SK-N-MC (cell line): Measurements from ENCODE around the gene PTPRJ.

ENCODE experiments used
- DNase-seq: peaks from one replicate; pipeline ENCODE4 v3.0.0-alpha.2; 2011; ENCODE audit warnings: low read depth, low spot score
- H3K27ac ChIP-seq: fragments of 200-600 bp; sonication (generic); 2 replicates; pipeline ENCODE4 v1.5.1; 2016; ENCODE audit warnings: mixed run types
- H3K36me3 ChIP-seq: fragments of 200-600 bp; sonication (generic); 2 replicates; pipeline ENCODE4 v1.6.1; 2017; ENCODE audit warnings: antibody characterized with exemption, low read length, mixed read lengths; ENCODE audit not compliant: insufficient read depth
- H3K4me3 ChIP-seq: fragments of 200-600 bp; sonication (generic); 2 replicates; pipeline ENCODE4 v1.5.1; 2016
- H3K9ac ChIP-seq: fragments of 200-600 bp; sonication (generic); 2 replicates; pipeline ENCODE4 v1.8.0; 2017; ENCODE audit warnings: mixed run types, mixed read lengths; ENCODE audit not compliant: insufficient read length
- H3K9me3 ChIP-seq: fragments of 200-600 bp; sonication (generic); 2 replicates; pipeline ENCODE4 v1.6.1; 2017; ENCODE audit warnings: low read depth, mild to moderate bottlenecking, antibody characterized with exemption, low read length, moderate library complexity, mixed read lengths
- EZH2 ChIP-seq: fragments of 200-600 bp; sonication (generic); IDR thresholded peaks from one replicate; pipeline ENCODE4 v1.6.1; 2017; ENCODE audit warnings: antibody characterized with exemption
- FOXP2 ChIP-seq: optimal IDR thresholded peaks from 2 replicates; pipeline ENCODE3; 2011; ENCODE audit warnings: mild to moderate bottlenecking, moderate library complexity; ENCODE audit not compliant: insufficient read depth; ENCODE audit errors: extremely low read length, control extremely low read depth
- POLR2AphosphoS5 ChIP-seq: IDR thresholded peaks from 2 replicates; pipeline ENCODE4 v1.6.1; 2012; ENCODE audit warnings: mild to moderate bottlenecking, low read depth, low read length, borderline replicate concordance

The PTPRJ gene

DNA sequence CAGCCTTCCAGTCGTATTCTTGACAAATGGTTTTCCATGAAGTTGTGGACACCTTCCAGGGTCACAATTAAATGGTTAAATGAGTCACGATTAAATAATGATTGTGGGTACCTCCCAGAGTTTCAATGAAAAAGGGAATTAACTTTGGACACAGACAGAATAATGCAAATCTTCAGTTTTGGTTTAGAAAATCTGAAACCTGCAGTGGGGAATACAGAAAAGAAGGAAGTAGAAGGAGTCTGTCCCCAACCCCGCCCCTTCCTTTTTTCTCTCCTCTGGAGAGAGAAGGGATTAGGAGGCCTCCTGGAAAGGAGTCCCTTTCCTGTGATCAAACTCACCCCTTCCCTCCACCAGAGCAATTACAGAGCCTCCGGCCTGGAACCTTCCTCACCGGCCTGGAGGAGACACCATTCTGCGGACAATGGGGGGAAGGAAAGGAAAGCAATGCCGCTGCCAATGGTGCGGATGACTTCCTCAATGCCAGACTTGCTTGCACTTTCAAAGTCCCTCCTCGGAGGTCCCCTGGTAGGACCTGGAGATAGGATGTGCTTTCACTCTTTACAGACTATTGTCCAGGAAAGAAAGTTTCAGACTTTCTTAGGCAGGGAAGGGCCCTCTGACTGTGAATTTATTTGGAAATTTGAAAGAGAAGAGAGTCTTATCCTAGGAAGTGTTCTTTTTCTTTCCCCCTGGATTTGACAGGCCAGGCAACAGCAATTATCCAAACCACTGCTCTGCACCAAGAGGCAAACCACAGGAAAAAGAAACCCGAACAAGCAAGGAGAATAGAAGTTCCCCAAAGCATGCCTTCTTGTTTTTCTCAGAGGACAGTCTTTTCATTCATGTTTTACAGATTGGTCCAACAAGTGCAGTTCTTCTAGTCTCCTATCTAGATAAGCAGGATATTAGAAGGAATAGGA is 86.8 kb downstream of the PTPRJ start:
- TF ChIP-seq FOXP2 = no peak
- no peak for TF ChIP-seq POLR2AphosphoS5
- no peak for TF ChIP-seq EZH2
- DNase-seq = no peak
- Histone ChIP-seq H3K9me3 (no peaks in the 10 kb centered on the region), H3K9ac (no peak overlapping the region), H3K36me3 (no peaks in the 10 kb centered on the region), H3K27ac (no peak overlapping the region; the same call in 1 of the 2 replicates), H3K4me3 (no peak overlapping the region)

DNA sequence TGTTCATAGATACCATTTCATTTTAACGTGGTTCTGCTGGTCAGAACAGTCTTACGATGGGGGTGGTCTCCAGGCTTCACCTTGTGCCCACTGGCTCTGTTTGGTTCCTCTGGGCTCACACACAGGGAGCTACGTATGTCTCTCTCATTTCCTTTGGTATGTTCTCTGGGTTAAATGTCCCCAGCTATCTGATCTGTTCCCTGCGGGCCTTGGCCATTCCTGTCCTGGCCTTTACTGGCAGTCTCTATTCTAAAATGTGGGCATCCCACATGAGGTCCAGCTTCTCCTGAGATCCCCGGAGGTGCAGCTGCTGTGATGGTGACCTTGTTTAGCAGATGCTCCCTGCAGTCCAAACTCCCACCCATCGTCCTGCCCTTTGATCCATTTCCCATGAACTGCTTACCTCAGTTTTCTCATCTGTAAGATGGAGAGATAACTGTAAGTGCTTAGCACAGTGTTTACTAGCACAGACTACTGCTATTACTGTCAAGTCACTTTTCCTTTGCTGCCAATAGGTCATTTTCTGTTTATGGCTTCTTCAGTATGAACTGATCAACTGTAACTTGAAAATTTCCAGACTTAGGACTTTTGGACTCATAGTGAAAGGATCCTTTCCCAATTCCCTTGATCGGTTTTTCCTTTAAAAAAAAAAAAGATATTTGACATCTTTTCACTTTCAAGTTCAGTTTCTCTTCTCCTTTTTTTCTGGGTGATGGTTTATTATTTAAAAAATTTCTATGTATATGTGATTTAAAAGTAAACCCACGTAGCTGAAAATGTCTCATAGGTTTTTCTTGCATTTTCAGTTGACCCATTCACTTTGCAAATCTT is 92.9 kb downstream of the PTPRJ start:
- Histone ChIP-seq H3K27ac (no peak overlapping the region), H3K9ac (no peak overlapping the region), H3K9me3 (no peaks in the 10 kb centered on the region), H3K4me3 (no peak overlapping the region), H3K36me3 (no peaks in the 10 kb centered on the region)
- no peak for TF ChIP-seq POLR2AphosphoS5
- TF ChIP-seq EZH2 = no peak
- TF ChIP-seq FOXP2 = no peak
- DNase-seq = no peak

DNA sequence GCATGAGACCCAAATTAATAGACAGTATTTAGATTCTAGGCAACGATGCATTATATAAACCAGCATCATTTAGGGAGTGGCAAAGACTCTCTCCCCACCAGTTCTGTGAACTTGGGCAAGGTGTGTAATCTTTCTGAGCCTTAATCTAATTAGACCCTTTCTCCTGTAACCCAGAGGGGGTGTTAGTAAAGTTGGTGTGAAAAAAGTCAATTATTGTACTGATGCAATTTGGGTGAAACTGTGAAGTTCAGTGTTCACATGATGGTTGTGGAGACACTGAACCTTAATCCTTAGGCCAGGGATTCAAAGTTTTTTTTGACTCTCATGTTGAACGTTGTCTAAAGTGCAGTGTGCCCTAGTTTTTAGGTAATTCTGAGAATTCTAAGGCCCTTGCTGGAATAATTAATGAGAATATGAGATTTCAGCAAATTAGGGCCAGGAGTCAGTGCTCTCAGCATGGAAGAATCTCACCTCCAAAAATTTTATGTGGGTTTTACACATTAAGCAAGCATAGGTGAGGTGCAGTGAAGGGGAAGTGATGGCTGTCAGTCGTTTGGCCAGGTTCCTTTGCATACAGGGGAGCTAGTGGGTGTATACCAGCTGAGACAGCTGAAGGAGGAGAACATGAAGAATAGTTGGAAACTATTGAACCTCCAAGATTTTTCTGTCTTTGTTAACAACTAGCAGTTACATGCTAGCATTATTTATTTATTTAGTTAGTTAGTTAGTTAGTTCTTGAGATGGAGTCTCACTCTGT is 94.2 kb downstream of the PTPRJ start:
- DNase-seq = no peak
- H3K9me3 ChIP-seq = no peaks in the 10 kb centered on the region
- H3K36me3 ChIP-seq = no peaks in the 10 kb centered on the region
- H3K4me3 ChIP-seq = no peak overlapping the region
- TF ChIP-seq FOXP2 (no peak), POLR2AphosphoS5 (no peak), EZH2 (no peak)
- H3K9ac ChIP-seq = no peak overlapping the region
- no peak overlapping the region for H3K27ac ChIP-seq

DNA sequence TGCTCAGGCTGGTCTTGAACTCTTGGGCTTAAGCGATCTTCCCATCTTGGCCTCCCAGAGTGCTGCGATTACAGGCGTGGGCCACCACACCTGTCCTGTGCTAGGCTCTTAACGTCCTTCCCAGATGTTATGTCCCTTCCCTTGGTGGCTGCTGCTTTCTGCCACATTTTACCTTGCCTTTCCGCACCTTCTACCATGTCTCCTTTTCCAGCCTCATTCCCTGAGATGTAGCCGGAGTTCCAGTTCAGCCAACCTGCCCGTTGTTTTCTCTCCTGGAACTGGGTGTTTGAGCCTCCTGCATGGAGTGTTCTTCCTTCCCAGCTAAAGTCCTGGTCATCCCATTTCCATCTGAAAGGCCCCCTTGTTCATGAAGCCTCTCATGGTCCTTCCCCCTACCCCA is 95.3 kb downstream of the PTPRJ start:
- TF ChIP-seq FOXP2 (no peak), POLR2AphosphoS5 (no peak), EZH2 (no peak)
- Histone ChIP-seq H3K9me3 (no peaks in the 10 kb centered on the region), H3K9ac (no peak overlapping the region), H3K4me3 (no peak overlapping the region), H3K36me3 (no peaks in the 10 kb centered on the region), H3K27ac (no peak overlapping the region)
- no peak for DNase-seq

DNA sequence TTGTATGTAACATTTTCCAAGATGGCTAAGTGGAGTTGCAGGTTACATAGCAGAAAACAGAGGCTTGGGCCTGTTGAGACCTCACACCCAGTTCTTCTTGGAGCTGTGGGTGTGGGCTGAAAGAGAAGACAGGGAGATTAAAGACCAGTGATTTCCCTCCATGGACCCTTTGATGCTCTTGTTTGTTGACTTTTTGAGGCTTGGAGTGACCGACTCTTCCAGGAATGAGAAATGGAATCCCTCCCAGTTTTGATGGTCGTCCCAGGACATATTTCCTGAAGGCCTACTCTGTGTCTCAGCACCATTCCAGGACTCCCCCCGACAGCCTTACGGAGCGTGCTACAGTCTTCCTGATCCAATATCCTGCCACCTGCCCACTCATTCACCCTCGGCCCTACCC is 96.9 kb downstream of the PTPRJ start:
- H3K9me3 ChIP-seq = no peaks in the 10 kb centered on the region
- TF ChIP-seq POLR2AphosphoS5 (no peak), EZH2 (no peak), FOXP2 (no peak)
- DNase-seq = no peak
- H3K36me3 ChIP-seq = no peaks in the 10 kb centered on the region
- no peak overlapping the region for H3K27ac ChIP-seq
- no peak overlapping the region for H3K9ac ChIP-seq
- no peak overlapping the region for H3K4me3 ChIP-seq

DNA sequence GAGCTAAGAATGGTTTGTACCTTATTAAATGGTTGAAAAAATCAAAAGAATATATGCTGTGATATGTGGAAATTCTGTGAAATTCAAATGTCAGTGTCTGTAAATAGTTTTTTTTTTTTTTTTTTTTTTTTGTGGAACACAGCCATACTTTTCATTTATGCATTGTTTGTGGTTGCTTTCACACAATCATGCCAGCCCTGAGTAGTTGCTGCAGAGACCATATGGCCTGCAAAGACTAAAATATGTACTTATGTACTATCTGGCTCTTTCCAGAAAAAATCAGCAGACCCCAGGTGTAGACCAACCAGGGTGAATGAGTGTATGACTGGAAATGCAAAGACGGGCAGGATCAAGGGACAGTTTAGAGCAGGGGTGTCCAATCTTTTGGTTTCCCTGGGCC is 98.3 kb downstream of the PTPRJ start:
- DNase-seq = no peak
- no peak overlapping the region for H3K4me3 ChIP-seq
- no peak overlapping the region for H3K9ac ChIP-seq
- H3K9me3 ChIP-seq = no peaks in the 10 kb centered on the region
- no peaks in the 10 kb centered on the region for H3K36me3 ChIP-seq
- no peak overlapping the region for H3K27ac ChIP-seq
- TF ChIP-seq FOXP2 (no peak), POLR2AphosphoS5 (no peak), EZH2 (no peak)

DNA sequence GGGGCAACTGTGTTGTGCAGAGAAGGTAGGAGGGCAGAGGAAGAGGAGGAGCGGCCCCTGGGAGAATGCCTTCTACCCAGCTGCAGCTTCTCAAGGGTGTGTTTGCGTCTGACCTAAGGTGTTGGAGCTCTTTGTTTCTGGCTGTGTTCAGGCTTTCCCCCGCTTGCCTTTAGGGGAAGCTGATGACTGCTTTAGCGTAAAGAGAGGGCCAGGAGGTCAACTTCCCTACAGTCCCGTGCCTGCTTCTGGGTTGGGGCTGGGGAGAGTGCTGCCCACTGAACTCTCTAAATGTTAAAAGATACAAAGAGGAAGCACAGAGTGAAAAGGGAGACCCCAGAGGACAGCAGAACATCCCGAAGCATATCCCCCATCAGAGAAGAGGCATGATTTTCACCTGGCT is 99.2 kb downstream of the PTPRJ start:
- no peak overlapping the region for H3K27ac ChIP-seq
- H3K9me3 ChIP-seq = no peaks in the 10 kb centered on the region
- no peak overlapping the region for H3K4me3 ChIP-seq
- no peak overlapping the region for H3K9ac ChIP-seq
- TF ChIP-seq POLR2AphosphoS5 (no peak), FOXP2 (no peak), EZH2 (no peak)
- no peak for DNase-seq
- no peaks in the 10 kb centered on the region for H3K36me3 ChIP-seq

DNA sequence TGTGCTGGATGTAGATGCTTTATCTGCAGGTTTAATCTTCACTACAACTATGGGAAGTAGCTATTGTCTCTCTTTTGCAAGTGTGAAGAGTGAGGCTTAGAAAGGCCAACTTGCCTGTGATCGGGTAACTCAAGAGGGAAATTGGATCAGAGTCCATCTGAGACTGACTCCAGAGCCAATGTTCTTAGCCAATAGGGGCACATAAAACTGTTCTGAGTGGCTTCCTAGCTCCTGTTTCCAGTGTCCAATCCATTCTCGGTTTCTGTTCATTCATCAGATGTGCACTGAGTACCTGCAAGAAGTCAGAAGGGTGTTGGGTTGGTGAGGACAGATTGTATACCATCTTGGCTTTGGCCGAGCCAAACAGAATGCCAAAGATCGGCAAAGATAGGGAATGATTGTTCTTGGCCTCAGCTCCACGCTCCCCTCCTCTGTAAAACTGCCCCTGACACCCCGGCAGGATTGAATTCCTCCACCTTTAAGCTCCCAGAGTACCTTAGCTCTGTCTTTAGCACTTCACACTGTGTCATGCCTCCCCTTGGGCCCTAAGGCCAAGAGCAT is 100.0 kb downstream of the PTPRJ start:
- Histone ChIP-seq H3K4me3 (no peak overlapping the region), H3K9me3 (no peaks in the 10 kb centered on the region), H3K36me3 (no peaks in the 10 kb centered on the region), H3K27ac (no peak overlapping the region), H3K9ac (no peak overlapping the region)
- DNase-seq = no peak
- TF ChIP-seq EZH2 (no peak), POLR2AphosphoS5 (no peak), FOXP2 (no peak)
